Liver (tissue), 3 donors: ENCODE results near the gene TAF6L.

Experiments used
- HNF4G ChIP-seq: IDR thresholded peaks from 2 replicates; pipeline ENCODE4 v1.6.1; 2016; ENCODE audit warnings: antibody characterized with exemption
- RAD21 ChIP-seq, 2 donors: IDR thresholded peaks; 2 replicates each; pipeline ENCODE4 v1.6.1; 2016; ENCODE audit warnings: antibody characterized with exemption in 2 of 2, mild to moderate bottlenecking in 2 of 2
- YY1 ChIP-seq: IDR thresholded peaks from 2 replicates; pipeline ENCODE4 v1.6.1; 2016; ENCODE audit warnings: antibody characterized with exemption, mild to moderate bottlenecking
- TF ChIP-seq, protein P1 (sequence below): IDR thresholded peaks from 2 replicates; pipeline ENCODE4 v1.6.1; 2016; ENCODE audit warnings: antibody characterized with exemption
- TF ChIP-seq, protein P2 (sequence below): fragments of 150-350 bp; IDR thresholded peaks from 2 replicates; pipeline ENCODE4 v1.5.1; 2017; ENCODE audit warnings: improper control_type of control experiment, low read depth, low read length; ENCODE audit not compliant: missing input control
- donor health status: healthy.
- donor health status: healthy.

GRCh38 chr11:62805076-62805892 lies 34.1 kb downstream of the TAF6L start, which contains the start of gene NXF1:
- TF ChIP-seq, protein P1, sequence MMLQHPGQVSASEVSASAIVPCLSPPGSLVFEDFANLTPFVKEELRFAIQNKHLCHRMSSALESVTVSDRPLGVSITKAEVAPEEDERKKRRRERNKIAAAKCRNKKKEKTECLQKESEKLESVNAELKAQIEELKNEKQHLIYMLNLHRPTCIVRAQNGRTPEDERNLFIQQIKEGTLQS: no peak
- TF ChIP-seq, protein P2, sequence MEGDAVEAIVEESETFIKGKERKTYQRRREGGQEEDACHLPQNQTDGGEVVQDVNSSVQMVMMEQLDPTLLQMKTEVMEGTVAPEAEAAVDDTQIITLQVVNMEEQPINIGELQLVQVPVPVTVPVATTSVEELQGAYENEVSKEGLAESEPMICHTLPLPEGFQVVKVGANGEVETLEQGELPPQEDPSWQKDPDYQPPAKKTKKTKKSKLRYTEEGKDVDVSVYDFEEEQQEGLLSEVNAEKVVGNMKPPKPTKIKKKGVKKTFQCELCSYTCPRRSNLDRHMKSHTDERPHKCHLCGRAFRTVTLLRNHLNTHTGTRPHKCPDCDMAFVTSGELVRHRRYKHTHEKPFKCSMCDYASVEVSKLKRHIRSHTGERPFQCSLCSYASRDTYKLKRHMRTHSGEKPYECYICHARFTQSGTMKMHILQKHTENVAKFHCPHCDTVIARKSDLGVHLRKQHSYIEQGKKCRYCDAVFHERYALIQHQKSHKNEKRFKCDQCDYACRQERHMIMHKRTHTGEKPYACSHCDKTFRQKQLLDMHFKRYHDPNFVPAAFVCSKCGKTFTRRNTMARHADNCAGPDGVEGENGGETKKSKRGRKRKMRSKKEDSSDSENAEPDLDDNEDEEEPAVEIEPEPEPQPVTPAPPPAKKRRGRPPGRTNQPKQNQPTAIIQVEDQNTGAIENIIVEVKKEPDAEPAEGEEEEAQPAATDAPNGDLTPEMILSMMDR: no peak
- TF ChIP-seq RAD21 (IDR thresholded peaks at IDR 0.05): peak in 1 of 2 donors; percentile 14
- no peak for TF ChIP-seq HNF4G
- peak; percentile 83 for TF ChIP-seq YY1
